Dermis microvascular lymphatic vessel endothelial cell (primary cell): ENCODE results near the gene GRN. TPM values are rescaled to one million over a fixed set of nuclear protein-coding genes. Genes with fewer than 3 reads are reported as not detected.
A peak's percentile ranks its signal among the peaks of the same experiment; 100 is the strongest.
"Not testable (repeated sequence)": the region's sequence is repeated elsewhere in the genome, so short reads cannot be mapped to it uniquely, and the experiment has no call there.

Source experiments
- DNase-seq, 2 donors: peaks; one replicate each; pipeline versions ENCODE4 v3.0.0 to v3.0.0-alpha.2; 2010; ENCODE audit warnings: low read depth in 2 of 2
- total RNA-seq: library from RNA; depleted of rRNA; stranded (reverse); fragments of >200 nt; gene quantifications from 2 replicates; pipeline ENCODE4 v1.2.1, GENCODE V29; 2014

The GRN gene
- total RNA-seq, 1 donor from 2014 or later = 341 TPM

DNA sequence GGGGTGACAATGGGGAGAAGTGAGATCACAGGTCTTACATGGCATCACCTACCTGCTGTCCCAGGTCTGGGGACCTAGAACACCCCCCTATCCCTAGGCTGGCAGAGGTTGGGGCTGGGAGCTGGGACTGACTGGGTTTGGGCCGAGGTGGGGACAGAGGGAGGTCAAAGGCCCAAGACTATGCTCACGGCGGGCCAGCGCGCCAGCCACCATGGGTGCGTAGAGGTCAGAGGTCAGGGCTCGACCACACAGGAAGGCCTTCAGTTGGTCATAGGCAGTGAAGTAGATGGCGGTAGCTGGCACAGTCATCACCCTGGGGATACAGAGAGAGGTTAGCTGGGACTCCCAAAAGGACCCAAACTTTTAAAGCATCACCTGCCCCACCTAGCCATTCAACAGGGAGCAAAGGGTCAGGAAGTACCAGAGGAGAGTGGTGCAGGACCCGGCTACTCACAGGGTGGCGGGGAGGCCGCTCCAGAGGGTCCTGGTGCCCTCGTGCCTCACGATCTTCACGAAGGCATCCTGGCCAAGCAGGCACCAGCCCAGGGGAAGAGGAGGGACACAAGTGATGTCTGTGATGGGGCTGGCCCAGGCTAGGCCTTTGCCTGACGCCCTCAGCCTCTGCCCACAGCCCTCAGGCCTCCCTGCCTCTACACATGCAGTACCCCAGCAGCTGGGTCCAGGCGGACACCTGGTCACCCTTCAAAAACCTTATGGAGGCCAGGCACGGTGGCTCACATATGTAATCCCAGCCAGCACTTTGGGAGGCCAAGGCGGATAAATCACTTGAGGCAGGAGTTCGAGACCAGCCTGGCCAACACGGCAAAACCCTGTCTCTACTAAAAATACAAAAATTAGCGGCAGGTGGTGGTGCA lies 23.6 kb upstream of the GRN start:
- no peak for DNase-seq

DNA sequence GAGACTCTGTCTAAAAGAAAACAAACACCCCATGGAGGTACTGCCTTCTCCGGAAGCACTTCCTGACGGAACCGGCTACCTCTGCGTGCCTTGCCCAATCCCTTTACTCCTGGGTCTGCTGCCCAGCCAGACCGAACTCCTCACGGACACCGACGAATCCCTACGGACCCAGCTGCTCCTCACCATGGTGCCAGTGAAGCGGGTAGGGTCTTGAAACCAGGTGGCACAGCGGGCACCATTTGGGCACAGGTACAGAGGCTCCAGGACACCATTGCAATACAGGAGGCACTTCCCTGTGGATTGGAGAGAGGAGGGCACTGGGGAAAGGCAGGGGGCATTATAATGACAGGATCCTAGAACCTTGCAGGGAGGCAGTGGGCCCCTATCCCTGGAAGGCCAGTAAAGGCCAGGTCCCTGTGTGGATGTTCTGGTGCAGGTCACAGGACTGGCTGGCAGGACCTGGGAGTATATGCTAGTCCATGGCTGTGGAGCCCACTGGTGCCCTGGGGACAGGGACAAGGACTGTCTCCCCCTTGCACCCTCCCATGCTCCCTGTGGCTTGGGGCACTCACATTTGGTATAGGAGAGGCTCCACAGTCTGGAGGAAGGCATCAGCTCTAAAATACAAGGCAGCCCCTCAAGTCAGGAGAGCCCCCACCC lies 22.7 kb upstream of the GRN start:
- no peak for DNase-seq

DNA sequence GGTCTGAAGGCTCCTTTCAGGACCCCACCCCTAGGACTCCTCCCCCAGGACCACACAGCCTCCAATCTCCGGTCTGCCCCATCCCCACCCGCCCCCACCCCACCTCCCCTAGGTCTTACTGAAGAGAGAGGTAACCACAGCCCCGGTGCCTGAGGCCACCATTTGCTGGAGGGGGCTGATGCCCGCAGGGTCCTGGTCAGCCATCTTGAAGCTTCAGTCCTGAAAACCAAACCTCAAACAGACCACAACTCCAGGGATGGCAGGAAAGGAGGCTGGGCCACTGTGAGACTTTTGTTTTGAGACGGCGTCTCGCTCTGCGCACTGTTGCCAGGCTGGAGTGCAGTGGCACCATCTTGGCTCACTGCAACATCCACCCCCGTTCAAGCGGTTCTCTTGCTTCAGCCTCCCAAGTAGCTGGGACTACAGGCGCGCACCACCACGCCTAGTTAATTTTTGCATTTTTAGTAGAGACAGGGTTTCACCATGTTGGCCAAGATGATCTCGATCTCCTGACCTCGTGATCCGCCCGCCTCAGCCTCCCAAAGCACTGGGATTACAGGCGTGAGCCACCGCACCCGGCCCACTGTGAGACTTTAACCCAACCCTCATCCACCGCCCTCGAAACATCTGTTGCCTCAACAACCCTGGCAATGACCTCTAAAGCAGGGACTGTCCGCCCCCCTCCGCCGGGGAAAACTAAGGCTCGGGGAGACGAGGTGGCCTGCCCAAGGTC lies 21.6 kb upstream of the GRN start:
- no peak for DNase-seq

DNA sequence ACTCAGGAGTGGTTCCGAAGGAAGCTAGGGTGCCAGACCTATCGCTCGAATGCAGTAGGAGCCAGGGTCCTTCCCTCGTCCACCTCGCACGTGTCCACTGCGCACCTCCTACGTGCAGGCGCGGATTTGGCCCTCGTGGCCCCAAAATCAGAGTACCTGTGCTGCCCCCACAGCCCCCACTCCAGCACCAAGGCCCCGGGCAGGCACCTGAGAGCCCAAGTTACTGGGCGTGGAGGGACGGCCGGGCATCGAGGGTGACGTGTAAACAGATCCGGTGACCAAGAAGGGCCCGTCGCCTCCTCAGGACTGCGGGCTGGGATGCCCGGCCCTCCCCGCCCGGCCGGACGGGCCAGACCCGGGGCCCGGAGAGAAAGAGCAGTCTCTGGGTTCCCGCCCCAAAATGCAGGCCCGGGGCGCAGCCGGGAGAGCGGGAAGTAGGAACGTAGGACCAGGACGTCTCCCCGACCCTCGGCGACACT lies 21.0 kb upstream of the GRN start:
- peak in 1 of 2 donors; percentile 21 for DNase-seq

DNA sequence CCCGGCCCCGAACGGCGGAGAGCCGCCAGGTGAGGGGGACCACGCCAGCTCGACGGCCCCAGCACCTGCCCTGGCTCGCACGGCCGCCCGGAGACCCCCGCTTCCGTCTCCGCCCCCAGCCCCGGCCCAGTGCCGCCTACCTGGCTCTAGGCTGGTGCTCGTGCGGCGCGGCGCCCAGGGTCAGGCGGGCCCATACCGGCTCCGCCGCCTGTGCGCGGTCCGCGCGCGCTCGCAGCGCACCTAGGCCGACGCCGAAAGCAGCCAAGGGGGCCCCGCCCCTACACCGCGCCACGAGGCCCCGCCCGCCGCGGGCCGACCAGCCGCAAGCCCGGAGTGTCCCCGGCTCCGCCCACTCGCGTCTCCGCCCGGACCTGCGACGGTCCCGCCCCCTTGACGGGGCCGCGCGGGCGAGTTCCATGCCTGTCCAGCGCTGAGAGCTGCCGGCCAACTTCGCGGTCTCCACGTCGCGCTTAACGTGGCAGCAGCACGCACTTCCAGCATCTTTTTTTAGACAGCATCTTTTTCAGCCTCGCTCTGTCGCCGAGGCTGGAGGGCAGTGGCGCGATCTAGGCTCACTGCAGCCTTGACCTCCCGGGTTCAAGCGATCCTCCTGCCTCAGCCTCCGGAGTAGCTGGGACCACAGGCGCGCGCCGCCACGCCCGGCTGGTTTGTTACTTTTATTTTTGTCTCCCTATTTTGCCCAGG lies 20.4 kb upstream of the GRN start, which contains the start of gene SLC25A39:
Gene SLC25A39 (minus strand): TSS at position 253 of the 705 bp plus-strand sequence. CDS start 1,261 bp downstream, outside the sequence.
- DNase-seq = peak; percentile 85 to 95

DNA sequence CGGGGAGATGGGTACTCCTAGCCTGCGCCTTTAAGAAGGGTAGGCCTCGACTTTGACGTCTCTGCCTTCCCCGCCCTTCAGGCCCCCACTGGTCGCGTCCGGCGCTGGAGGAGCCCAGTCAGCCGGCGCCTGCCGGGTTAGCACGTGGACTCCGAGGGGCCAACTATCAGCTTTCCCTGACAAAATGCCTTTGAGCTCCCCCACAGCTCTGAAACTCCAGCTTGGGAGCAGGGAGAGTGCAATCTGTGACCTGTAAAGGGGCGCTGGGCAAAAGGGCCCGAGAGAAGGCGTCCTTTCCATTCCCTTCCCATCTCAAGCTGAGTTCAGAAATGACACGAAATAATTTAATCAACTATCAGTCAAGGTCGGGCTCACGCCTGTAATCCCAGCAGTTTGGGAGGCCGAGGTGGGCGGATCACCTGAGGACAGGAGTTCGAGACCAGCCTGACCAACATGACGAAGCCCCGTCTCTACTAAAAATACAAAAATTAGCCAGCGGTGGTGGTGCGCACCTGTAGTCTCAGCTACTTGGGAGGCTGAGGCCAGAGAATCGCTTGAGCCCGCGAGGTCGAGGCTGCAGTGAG lies 18.1 kb upstream of the GRN start:
- peak; percentile 93 to 98 for DNase-seq

DNA sequence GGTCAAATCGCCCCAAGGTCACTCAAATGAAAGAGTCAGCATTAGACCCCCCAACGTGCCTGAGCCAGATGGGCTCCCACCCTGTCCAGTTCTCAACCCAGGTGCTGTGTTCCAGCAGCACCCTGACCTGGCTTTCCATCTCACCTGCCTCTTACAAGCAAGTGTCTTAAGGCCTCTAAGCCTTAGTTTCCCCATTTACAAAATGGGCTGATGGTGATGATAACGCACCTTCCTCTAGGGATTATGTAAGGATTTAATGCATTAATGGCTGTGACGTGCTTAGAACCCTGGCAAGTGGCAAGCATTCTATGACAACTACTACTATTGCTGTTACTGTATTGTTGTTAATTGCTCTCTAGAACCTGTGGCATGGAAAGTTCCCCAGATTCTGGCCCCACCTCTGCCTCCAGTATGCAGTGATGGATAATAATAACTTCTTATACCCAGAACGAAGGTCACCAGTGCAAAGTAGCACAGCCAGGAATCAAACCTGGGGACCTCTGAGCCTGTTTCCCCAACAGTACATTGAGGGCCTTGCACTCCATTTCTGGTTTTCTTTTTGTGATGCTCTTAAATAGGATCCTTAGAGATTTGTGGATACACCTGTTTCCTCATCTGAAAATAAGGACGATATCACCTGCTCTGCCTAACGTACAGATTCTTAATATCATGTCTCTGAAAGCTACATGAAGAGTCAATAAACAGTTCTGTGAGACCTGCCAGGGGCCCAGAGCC lies 17.2 kb upstream of the GRN start:
- no peak for DNase-seq

DNA sequence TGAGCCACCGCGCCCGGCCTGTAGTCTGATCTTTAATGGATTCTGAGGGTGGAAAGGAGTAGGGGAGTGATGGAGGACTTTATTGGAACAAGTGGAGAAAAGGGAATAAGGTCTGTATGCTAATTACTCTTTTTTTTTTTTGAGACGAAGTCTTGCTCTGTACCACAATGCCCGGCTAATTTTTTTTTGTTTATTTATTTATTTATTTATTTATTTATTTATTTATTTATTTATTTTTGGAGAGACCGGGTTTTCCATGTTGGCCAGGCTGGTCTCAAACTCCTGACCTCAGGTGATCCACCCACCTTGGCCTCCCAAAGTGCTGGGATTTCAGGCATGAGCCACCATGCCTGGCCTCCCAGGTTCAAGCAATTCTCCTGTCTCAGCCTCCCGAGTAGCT lies 15.6 kb upstream of the GRN start:
- not testable (repeated sequence) for DNase-seq

DNA sequence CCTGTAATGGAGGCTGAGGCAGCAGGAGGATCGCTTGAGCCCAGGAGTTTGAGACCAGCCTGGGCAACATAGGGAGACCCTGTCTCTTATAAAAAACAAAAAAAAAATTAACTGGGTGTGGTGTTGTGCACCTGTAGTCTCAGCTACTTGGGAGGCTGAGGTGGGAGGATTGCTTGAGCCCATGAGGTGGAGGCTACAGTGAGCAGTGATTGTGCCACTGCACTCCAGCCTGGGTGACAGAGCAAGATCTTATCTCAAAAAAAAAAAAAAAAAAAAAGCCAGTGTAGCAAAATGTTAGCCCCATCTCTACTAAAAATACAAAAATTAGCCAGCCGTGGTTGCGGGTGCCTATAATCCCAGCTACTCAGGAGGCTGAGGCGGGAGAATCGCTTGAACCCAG lies 14.8 kb upstream of the GRN start:
- DNase-seq = not testable (repeated sequence)

DNA sequence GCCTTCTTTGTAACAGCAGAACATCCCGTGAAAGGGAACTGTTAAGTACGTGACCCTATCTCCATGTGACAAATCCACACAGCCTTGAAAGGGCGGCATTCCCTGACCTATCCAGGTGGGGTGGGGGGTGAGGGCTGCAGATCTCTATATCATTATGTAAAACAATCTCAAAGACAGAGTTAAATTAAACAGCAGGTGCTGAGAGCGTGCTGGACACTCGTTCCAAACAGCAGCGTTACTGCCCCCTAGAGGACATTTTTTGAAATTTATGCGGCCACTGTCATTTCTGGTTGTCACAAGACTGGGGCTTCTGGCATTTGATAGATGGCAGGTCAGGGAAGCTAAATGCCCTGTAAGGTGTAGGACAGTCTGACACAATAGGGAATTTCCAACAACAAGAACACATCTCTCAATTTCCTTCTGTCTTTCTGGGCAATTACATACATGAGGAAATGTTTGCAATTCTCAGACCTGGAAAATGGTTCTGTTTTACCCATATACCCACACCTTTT lies 13.8 kb upstream of the GRN start:
- peak; percentile 76 to 81 for DNase-seq

DNA sequence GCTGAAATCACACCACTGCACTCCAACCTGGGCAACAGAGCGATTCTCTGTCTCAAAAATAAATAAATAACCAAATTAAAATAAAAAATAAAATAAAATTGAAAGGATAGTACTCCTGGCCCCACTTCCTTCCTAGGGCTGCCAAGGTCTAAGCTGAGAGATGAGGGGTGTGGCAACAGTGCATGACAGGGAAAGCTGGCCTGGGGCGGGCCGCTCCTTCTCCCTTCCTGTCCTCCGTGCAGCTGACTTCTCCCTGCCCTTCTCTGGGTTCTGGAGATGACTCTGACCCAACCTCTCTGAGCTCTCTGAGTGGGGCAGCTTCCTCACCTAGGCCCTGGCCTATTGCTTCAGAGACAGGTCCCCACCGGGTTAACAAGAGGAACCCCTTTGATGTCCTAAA lies 11.7 kb upstream of the GRN start:
- no peak for DNase-seq

DNA sequence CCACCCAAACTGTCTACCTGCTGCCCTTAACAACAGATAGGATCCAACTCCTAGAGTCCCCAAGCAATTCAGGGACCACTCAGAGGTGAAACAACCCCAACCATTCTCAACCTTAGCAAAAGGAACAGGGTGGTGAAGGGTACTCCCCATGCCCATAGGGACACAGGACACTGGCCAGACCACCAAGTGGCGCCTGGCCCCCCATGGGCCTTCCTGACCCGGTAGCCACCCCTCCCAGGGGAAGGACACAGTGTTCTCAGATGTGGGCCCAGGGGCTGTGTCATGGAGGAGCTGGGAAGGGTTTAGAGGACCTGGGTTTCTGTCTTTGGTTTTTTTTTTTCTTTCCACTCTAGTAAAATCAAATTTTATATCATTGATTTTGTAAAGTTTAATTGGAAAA lies 10.8 kb upstream of the GRN start:
- no peak for DNase-seq

DNA sequence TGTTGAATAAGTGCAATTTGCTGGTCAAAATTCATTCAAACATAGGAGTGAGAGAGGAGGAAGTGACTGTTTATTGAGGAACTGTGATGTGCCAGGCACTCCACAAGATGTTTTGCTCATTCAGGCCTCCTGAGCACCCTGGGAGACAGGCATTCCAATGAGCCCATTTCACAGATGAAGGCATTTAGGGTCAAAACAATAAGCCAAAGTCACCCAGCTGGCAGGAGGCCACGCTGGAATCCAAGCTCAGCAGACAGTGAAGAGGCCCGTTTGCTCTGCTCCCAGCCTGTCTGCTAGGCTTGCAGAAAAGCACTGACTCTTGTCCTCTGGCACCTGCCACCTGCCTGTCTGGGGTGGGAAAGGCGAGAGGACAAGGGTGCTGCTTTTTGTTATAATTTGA lies 10.4 kb upstream of the GRN start:
- DNase-seq = no peak

DNA sequence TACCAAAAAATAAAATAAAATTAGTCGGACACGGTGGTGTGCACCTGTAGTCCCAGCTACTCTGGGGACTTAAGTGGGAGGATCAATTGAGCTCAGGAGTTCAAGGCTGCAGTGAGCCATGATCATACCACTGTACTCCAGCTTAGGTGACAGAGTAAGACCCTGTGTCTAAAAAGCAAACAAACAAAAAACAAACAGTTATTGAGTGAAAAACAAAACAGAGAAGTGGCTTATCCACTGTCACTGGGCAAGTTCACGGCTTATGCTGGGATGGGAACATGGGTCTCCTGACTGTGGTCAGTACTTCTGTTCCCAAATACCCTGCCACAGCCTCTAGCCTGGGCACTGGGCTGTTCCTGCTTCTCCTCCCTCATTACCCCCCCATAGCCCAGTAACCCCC lies 9.5 kb upstream of the GRN start:
- DNase-seq = no peak

DNA sequence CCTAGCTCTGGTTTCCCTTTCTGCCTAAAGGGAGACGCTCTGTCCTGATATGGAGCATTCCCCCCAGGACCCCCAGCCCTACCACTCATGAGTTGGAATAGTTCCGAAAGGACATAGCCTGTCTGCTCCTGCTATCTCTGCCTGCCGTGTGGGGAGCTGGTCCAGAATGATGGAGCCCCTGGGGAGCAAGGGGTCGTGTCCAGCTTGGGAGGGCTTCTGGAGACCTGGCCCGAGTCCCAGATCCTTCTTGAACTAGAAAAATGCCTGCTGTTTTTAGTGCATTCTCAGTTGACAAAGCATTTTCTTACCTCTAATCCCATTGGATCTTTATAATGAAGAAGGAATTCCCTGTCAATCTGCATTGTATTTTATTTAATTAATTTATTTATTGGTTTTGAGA lies 9.1 kb upstream of the GRN start:
- DNase-seq = no peak

DNA sequence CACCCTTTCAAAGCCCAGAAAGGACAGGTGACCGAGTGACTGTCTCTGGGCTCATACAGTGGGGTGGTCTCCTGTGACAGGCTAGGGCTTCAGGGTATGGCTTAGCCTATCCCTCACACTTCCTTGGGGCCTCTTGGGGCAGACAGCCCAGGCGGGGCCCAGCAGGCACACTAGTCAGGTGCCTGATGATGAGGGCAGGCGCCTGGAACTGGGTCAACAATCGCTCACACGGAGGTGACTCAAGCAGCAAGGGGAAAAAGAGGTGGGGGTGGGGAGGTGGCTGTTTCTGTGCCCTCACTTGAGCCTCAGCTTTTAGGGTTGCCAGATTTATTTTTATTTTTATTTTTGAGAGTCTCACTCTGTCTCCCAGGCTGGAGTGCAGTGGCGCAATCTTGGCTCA lies 6.4 kb upstream of the GRN start:
- no peak for DNase-seq

DNA sequence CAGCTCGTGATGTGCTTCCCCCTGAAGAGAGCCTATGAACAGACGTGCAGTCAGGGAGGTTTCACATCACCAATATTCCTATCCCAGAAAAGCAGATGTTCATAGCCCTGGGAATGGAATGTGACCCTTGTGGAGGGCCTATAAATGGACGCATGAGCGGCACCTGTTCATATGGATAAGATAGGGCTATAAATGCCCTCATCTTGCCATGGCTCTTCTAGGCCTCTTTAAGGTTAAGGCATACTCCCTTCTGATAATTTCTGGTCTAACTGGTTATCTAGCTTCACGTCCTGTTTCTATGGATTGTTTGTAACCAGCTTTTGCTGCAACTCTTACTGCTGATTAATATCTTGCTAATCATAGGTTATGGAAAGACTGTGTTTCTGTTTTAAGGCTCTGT lies 4.5 kb upstream of the GRN start:
- DNase-seq = not testable (repeated sequence)

DNA sequence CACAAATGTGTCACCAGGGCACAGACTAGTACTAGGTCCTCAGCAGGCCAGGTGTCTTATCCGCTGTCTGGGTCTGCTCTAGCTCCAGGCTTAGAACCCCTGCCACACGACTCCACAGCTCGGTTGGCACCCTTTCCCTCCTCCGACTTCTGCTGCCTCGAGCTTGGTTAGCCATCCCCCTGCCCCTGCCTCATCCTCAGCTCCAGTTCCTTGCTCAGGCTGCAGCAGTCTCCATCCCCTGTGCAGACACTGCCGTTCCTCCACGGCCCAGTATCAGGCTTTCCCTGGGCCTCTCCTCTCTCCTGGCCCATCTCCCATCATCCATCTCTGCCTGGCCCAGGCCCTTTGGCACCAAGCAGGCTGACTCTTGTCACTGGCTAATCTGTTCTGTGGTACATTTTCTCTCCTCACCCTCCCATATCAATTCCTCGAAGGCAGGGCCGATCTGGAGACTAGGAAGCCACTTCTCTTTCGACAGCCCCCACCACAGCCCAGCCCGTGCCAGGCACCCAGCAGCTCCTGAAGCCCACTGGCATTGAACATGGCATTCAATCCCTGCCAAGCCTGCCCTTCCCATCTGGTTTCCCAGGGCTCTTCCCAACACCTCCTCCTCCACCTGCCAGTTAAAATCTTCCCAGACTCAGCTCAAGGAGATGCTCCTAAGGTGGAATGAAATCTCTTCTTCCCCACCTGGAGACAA lies 1.4 kb upstream of the GRN start:
- no peak for DNase-seq

DNA sequence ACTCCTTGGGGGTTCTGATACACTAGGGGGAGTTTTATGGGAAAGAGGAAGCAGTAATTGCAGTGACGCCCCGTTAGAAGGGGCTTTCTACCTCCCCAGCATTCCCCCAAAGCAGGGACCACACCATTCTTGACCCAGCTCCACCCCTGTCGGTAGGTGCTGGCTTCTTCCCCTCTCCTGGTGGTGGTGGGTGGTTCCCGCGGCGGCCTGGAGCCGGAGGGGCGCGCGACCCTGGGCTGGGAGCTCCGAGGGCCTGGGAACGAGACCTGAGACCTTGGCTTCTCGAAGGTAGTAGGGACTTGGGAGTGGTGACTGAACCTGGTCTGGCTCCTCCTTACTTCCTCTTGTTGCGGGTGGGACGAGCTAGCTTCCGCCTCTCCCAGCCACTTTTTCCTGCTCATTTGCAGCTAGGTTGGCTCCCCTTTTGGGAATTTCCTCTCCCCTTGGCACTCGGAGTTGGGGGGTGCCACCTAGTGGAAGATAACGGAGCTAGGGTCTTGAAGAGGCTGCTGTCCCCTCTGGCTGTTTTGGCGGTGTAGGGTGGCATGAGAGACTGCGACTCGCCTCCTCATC lies 438 bp downstream of the GRN start:
- peak; percentile 74 to 78 for DNase-seq
